MM.1S (cell line): ENCODE measurements around the gene YEATS4.

Experiments used
- EZH2 ChIP-seq: fragments of 300-600 bp; sonication (generic); optimal IDR thresholded peaks from 2 replicates; pipeline ENCODE3; 2017; ENCODE audit warnings: low read depth, mild to moderate bottlenecking, antibody characterized with exemption, low read length, mixed read lengths
- EZH2phosphoT487 ChIP-seq: fragments of 300-600 bp; sonication (generic); IDR thresholded peaks from 2 replicates; pipeline ENCODE4 v1.6.1; 2018; ENCODE audit warnings: antibody characterized with exemption, low read length
- TF ChIP-seq, protein P1 (sequence below): fragments of 300-600 bp; sonication (generic); IDR thresholded peaks from 2 replicates; pipeline ENCODE4 v1.5.1; 2016; ENCODE audit warnings: antibody characterized with exemption, low read length, mixed read lengths

DNA sequence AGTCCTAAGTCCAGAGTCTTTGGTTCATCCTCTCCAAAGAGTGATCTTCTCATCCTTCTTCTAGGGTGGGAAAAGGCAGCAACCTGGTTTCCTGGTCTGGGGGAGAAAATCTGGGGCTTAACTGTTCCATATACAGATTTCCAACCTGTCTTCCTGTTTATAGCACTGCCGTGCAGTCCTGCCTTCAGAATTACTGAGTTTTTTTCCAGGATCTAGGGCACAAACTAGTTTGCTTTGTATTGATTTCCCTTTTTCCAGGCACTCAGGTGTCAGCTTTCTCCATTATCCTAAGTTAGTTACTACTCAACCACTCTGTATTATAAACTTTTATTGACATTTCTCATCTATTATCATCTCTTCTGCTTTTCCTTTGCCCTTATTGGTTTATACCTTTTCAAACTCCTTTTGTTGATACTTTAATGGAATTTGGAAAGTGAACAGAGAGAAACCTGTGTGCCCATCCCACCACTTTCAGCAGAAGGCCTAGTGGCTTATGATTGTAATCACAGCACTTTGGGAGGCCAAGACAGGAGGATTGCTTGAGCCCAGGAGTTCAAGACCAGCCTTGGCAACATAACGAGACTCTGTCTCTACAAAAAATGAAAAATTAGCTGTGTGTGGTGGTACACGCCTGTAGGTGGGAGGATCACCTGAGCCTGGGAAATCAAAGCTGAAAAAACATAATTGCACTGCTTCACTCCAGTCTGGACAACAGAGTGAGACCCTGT, 15.5 kb upstream of the YEATS4 start:
- TF ChIP-seq, protein P1, sequence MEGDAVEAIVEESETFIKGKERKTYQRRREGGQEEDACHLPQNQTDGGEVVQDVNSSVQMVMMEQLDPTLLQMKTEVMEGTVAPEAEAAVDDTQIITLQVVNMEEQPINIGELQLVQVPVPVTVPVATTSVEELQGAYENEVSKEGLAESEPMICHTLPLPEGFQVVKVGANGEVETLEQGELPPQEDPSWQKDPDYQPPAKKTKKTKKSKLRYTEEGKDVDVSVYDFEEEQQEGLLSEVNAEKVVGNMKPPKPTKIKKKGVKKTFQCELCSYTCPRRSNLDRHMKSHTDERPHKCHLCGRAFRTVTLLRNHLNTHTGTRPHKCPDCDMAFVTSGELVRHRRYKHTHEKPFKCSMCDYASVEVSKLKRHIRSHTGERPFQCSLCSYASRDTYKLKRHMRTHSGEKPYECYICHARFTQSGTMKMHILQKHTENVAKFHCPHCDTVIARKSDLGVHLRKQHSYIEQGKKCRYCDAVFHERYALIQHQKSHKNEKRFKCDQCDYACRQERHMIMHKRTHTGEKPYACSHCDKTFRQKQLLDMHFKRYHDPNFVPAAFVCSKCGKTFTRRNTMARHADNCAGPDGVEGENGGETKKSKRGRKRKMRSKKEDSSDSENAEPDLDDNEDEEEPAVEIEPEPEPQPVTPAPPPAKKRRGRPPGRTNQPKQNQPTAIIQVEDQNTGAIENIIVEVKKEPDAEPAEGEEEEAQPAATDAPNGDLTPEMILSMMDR, result no peak
- TF ChIP-seq EZH2, result no peak
- no peak for TF ChIP-seq EZH2phosphoT487
